ENCODE measurements around the gene ITGAL. TPM values are rescaled to one million over a fixed set of nuclear protein-coding genes. Genes with fewer than 3 reads are reported as not detected.
A peak's percentile ranks its signal among the peaks of the same experiment; 100 is the strongest.

ITGAL gene
- total RNA-seq, 4 donors from 2014 or later, result 1.6 to 2.3 (median 1.8) TPM

DNA sequence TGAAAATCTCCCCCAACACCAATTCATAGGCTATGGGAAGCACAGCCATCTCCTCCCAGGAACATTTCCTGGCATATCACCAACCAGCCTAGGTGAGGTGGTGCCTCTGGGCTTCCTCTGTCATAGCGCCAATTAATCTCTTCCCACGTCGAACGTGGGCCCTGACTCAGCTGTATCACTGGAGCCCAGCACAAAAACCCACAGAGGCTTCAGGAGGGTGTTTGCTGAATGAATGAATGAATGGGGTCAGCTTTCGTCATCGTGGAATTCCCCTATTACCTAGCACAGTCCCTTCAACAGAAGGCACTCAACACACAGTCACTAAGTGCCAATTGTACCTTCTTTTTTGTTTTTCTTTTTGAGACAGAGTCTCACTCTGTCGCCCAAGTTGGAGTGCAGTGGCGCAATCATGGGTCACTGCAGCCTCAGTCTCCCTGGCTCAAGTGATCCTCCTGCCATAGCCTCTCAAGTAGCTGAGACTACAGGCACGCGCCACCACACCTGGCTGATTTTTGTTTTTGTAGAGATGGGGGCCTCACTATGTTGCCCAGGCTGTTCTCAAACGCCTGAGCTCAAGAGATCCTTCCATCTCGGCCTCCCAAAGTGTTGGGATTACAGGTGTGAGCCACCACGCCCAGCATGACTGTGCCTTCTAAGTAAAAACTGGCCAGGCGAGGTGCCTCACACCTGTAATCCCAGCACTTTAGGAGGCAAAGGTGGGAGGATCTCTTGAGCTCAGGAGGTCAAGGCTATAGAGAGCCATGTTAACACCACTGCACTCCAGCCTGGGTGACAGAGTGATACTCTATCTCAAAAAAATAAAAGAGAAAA lies 94.8 kb downstream of the ITGAL start:
- no peak for DNase-seq (ENCODE audit: low spot score in 2 of 2)
- intact Hi-C loops (cut with DNase I; ENCODE audit: low total_unique reads), result loop anchor here (10.0 kb wide), 1 partner anchor 67 kb away; no protein-coding TSS in a partner anchor
- TF ChIP-seq, protein P1, sequence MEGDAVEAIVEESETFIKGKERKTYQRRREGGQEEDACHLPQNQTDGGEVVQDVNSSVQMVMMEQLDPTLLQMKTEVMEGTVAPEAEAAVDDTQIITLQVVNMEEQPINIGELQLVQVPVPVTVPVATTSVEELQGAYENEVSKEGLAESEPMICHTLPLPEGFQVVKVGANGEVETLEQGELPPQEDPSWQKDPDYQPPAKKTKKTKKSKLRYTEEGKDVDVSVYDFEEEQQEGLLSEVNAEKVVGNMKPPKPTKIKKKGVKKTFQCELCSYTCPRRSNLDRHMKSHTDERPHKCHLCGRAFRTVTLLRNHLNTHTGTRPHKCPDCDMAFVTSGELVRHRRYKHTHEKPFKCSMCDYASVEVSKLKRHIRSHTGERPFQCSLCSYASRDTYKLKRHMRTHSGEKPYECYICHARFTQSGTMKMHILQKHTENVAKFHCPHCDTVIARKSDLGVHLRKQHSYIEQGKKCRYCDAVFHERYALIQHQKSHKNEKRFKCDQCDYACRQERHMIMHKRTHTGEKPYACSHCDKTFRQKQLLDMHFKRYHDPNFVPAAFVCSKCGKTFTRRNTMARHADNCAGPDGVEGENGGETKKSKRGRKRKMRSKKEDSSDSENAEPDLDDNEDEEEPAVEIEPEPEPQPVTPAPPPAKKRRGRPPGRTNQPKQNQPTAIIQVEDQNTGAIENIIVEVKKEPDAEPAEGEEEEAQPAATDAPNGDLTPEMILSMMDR (IDR thresholded peaks at IDR 0.05), result no peak
- no peak for TF ChIP-seq POLR2A (IDR thresholded peaks at IDR 0.05)
- H3K4me3 ChIP-seq (ENCODE audit: low read depth, poor library complexity, severe bottlenecking), result no peak overlapping the region
- 66 to 74% methylated on average over 14 of the region's 14 CpGs for WGBS, 2 donors

DNA sequence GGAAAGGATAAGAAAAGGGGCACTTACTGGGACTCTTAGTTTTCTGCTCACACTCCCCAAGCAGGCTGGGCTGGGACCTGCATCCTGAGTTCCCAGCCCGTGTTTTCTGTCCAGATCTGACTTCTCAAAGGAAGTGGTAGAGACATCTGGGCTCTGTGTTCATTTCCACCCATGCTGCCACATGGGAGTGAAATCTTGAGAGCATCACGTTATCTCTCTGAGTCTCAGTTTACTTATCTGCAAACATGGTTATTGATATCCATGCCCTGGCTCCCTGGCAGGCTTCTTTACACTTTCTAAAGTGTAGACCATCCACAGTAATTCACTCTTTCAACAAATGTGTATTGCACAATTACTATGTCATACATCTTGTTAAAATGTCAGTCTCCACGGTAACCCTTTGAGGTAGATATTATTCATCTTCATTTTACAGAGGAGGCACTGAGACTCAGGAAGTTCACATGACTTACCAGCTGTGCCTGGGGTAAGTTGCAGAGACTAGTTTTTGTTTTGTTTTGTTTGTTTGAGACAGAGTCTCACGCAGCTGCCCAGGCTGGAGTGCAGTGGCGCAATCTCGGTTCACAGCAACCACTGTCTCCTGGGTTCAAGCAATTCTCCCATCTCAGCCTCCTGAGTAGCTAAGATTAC lies 95.6 kb downstream of the ITGAL start:
- intact Hi-C loops (cut with DNase I; ENCODE audit: low total_unique reads), result loop anchor here (10.0 kb wide), 1 partner anchor 67 kb away; no protein-coding TSS in a partner anchor
- TF ChIP-seq, protein P1 (IDR thresholded peaks at IDR 0.05), result no peak
- no peak for TF ChIP-seq POLR2A (IDR thresholded peaks at IDR 0.05)
- no peak overlapping the region for H3K4me3 ChIP-seq (ENCODE audit: low read depth, poor library complexity, severe bottlenecking)
- WGBS, 2 donors, result 44 to 50% methylated on average over 6 of the region's 6 CpGs
- no peak for DNase-seq (ENCODE audit: low spot score in 2 of 2)

DNA sequence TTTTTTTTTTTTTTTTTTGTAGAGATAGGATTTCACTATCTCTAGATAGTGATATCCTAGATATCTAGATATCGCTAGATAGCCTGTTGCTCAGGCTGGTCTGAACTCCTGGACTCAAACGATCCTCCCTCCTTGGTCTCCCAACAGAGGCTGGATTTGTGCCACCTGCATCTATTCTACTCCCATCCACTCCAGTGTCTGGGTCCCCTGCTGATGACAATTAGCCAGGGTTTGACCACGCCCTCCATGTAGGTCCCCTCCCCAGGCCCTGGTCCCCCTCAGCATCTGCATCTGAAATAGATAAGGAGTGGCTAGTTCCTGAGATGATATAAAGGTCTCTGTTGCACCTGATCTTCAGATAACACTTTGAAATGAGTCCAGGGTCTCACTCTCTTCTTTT lies 96.7 kb downstream of the ITGAL start:
- TF ChIP-seq, protein P1 (IDR thresholded peaks at IDR 0.05), result no peak
- no peak for TF ChIP-seq POLR2A (IDR thresholded peaks at IDR 0.05)
- intact Hi-C loops (cut with DNase I; ENCODE audit: low total_unique reads), result loop anchor here (10.0 kb wide), 1 partner anchor 66 kb away; no protein-coding TSS in a partner anchor
- no peak for DNase-seq (ENCODE audit: low spot score in 2 of 2)
- H3K4me3 ChIP-seq (ENCODE audit: low read depth, poor library complexity, severe bottlenecking), result no peak overlapping the region
- 90 to 94% methylated on average over 3 of the region's 3 CpGs for WGBS, 2 donors

DNA sequence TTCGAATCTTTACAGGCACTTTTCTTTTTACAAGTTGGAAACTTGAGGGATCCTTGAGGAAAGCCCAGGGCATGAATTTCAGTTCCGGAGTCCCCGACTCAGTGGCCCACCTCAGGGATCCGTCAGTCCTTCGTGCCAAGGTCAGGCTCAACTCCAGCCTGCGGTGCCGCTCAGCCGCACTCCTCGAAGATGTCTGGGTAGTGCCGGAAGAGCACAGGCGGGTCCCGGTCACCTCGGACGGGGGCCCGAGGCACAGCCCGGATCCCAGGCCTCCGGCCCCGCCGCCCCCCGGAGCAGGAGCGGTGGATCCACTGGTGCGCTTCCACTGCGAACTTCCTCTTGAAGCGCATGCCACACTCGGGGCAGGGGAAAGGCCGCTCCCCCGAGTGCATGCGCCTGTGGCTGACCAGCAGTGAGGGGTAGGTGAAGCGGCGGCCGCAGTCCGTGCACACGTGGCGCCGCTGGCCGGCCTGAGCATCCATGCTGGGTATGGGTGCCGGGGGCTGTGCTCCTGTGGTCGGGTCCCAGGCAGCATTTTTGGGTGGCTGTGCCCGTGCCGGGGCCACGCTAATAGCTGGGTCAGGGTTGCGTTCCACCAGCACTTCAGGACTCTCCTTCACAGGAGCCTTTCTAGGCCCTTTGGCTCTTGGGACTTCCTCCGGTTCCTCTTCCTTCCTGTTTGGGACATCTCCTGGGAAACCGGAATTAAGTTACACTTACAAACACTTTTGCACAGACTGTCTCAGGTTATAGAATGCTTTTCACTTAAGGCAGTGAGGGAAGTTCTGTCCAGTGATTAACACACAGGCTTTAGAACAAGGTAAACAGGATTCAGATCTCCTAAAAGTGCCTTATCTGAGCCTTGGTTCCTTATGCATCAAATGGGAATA lies 97.4 kb downstream of the ITGAL start:
- DNase-seq (ENCODE audit: low spot score in 2 of 2), result no peak
- TF ChIP-seq, protein P1 (IDR thresholded peaks at IDR 0.05), result no peak
- TF ChIP-seq POLR2A (IDR thresholded peaks at IDR 0.05), result no peak
- WGBS, 2 donors, result 87 to 89% methylated on average over 34 to 39 of the region's 44 CpGs
- H3K4me3 ChIP-seq (ENCODE audit: low read depth, poor library complexity, severe bottlenecking), result no peak overlapping the region
- intact Hi-C loops (cut with DNase I; ENCODE audit: low total_unique reads), result loop anchor here (10.0 kb wide), 1 partner anchor 65 kb away; no protein-coding TSS in a partner anchor

DNA sequence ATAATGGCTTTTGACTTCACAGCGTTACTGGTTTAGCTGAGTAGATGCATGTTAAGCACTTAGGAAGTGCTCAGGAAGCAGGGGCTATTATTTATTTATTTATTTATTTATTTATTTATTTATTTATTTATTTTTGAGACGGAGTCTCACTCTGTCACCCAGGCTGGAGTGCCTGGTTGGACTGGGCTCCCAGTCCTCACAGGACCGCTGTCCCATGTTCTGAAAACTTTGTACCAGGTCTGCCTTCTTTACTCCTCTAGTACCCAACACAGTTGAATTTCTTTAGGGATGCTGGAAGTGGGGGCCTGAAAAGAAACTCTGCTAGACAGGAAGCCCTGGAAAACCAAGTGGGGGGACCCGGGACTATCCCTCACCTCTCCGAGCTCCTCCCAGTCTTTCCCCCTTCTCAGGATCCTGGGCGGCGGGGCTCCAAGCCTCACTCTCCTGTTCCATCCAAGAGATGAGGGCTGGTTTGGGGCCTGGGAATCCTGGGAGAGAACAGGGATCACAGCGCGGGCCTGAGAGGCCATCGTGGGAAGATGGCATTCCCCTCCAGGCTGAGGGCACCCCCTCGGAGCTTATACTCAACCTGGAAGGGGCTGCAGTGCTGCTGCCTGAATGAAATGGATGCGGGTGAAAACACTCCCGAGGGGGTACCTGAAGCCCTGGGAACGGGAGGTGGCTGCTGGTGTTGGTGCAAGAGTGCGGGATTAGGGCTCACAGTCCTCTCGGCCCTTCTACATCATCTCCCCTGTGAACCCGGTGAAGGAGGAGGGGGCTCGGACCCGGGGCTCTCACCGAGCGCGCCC lies 98.3 kb downstream of the ITGAL start:
- intact Hi-C loops (cut with DNase I; ENCODE audit: low total_unique reads), result no loop called here
- WGBS, 2 donors, result 8% methylated on average over 18 to 22 of the region's 22 CpGs
- no peak for DNase-seq (ENCODE audit: low spot score in 2 of 2)

More for the DNA sequence above, 98.3 kb downstream of the ITGAL start:
- TF ChIP-seq, protein P1 (IDR thresholded peaks at IDR 0.05), result no peak
- TF ChIP-seq POLR2A (IDR thresholded peaks at IDR 0.05), result no peak
- H3K4me3 ChIP-seq (ENCODE audit: low read depth, poor library complexity, severe bottlenecking), result peak overlapping the region; percentile 66
